Common myeloid progenitor, CD34-positive (primary cell): ENCODE measurements around the gene FAM47E.

Experiments
- CTCF ChIA-PET: fragments of 350-600 bp; sonication (Branson Sonifier 250); formaldehyde crosslinking; loops from one replicate; lab custom pipeline; 2021; ENCODE audit warnings: antibody characterized with exemption; lab: Charles Lee
- POLR2A ChIA-PET: fragments of 350-600 bp; sonication (Branson Sonifier 250); formaldehyde crosslinking; loops from one replicate; lab custom pipeline; 2021; ENCODE audit warnings: antibody characterized with exemption; lab: Charles Lee
- DNase-seq, 3 donors: peaks; one replicate each; pipeline versions ENCODE4 v3.0.0 to v3.0.0-alpha.2; 2013
- H3K27ac ChIP-seq, 2 experiments: 1 replicate in 1 of 2; 2 replicates in 1 of 2; pipeline ENCODE4 v1.7.0; 2013; ENCODE audit warnings: inconsistent platforms in 2 of 2, low read length in 2 of 2, mild to moderate bottlenecking in 2 of 2, low read depth in 1 of 2, moderate library complexity in 1 of 2; ENCODE audit not compliant: severe bottlenecking in 2 of 2, insufficient read depth in 1 of 2, poor library complexity in 1 of 2
- H3K27me3 ChIP-seq, 5 experiments: replicated peaks in 2 of 5; 1 replicate in 3 of 5; 2 replicates in 2 of 5; pipeline versions ENCODE4 v1.6.1 to v1.7.0; 2013; ENCODE audit warnings: low read length in 4 of 5, mild to moderate bottlenecking in 2 of 5, moderate library complexity in 2 of 5, inconsistent platforms in 1 of 5; ENCODE audit not compliant: insufficient read depth in 5 of 5, control insufficient read depth in 4 of 5
- H3K36me3 ChIP-seq, 4 experiments: 1 replicate in 2 of 4; 2 replicates in 2 of 4; pipeline versions ENCODE4 v1.6.1 to v1.7.0; 2013; ENCODE audit warnings: low read length in 3 of 4, control low read depth in 1 of 4, mild to moderate bottlenecking in 1 of 4; ENCODE audit not compliant: control insufficient read depth in 4 of 4, insufficient read depth in 4 of 4
- H3K4me1 ChIP-seq, 4 experiments: 1 replicate in 3 of 4; 2 replicates in 1 of 4; pipeline versions ENCODE4 v1.6.1 to v1.7.1; 2013; ENCODE audit warnings: low read length in 3 of 4, mild to moderate bottlenecking in 3 of 4, control low read depth in 1 of 4, inconsistent platforms in 1 of 4, moderate library complexity in 1 of 4; ENCODE audit not compliant: control insufficient read depth in 4 of 4, insufficient read depth in 4 of 4; ENCODE audit errors: control extremely low read depth in 1 of 4
- H3K4me3 ChIP-seq, 7 experiments: 1 replicate in 4 of 7; 2 replicates in 3 of 7; pipeline versions ENCODE4 v1.5.1 to v1.7.0; 2013; ENCODE audit warnings: mild to moderate bottlenecking in 7 of 7, low read length in 6 of 7, moderate library complexity in 6 of 7, inconsistent platforms in 2 of 7, low read depth in 2 of 7, control low read depth in 1 of 7; ENCODE audit not compliant: insufficient read depth in 4 of 7, control insufficient read depth in 1 of 7; ENCODE audit errors: extremely low read depth in 1 of 7
- H3K9me3 ChIP-seq, 5 experiments: 1 replicate in 4 of 5; 2 replicates in 1 of 5; pipeline versions ENCODE4 v1.6.1 to v1.7.1; 2013; ENCODE audit warnings: low read length in 4 of 5, mild to moderate bottlenecking in 2 of 5, inconsistent platforms in 1 of 5, low read depth in 1 of 5, moderate library complexity in 1 of 5; ENCODE audit not compliant: control insufficient read depth in 4 of 5, insufficient read depth in 2 of 5; ENCODE audit errors: control extremely low read depth in 1 of 5
- WGBS: methylation state at CpG from one replicate; pipeline ENCODE4 v1.1.5; 2013; ENCODE audit not compliant: insufficient coverage; 5-methylcytosine and 5-hydroxymethylcytosine counted together

FAM47E gene

DNA sequence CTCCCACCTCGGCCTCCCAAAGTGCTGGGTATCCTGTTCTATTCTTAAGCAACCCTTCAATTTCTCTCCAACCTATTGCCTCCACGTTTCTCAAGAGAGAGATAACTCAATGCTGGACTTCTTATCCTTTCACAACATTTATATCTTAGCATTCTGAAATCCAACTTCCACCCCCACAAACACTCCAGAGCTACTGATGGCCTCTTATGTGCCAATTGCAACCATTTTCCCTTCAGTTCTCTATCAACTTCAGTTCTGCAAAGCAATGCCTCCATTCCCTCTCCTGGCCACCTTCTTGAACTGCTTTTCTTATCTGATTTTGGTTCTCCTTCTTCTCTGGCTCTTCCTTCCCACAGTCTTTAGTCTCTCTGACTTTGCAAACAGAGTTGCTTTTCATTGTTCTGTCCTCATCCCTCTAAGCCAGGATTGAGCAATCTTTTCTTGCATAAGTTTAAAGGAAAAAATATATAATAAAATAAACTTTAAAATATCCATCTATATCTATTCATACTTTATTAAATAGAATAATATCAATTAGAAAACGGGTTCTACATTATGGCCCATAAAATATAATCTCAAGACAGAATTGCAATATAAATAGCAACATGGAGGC lies 51.4 kb downstream of the FAM47E start:
- CTCF ChIA-PET: interaction anchor here (1.6 kb wide), 1 partner anchor 123 kb away, joined by 8 read pairs; no protein-coding TSS in a partner anchor
- peak in 2 of 3 donors; percentile 23 to 31 for DNase-seq
- Histone ChIP-seq H3K27ac (no peak overlapping the region), H3K36me3 (no peaks in the 10 kb centered on the region), H3K4me1 (peaks cover 18 to 67% (median 55%) of the 10 kb centered on the region in 4 experiments), H3K4me3 (peak overlapping the region in 1 of 7 experiments; percentile 4), H3K9me3 (peaks cover 0 to 7% (median 4%) of the 10 kb centered on the region in 5 experiments), H3K27me3 (no peaks in the 10 kb centered on the region)
- POLR2A ChIA-PET: no interaction called here
- 82% methylated on average over 2 of the region's 3 CpGs for WGBS

DNA sequence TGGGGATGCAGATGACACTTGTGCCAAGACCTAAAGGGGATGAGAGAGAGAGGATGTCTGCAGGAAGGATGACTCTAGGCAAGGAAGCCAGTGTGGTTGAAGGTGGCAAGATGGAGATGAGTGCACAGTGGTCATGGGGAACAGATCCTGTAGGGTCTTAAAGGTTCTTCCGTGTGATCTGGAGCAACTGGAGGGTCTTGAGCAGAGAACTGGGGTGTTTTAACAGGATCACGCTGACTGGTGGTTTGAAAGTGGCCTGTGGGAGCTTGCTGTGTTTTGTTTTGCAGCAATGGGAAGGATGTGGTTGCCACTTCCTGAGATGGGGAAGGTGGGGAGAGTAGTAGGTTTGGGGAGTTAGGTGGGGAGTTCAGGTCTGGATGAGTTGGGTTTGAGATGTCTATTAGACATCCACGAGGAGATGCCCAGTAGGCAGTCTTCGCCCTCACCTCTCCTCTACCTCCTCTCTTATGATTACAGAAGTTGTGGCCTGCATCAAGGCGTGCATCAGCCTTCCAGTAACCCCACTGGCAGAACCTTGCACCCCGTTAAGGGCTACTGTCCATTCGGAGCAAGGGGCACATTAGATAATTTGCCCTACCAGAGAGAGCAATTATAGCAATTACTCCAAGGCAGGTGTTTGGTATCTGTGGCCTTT lies 53.6 kb downstream of the FAM47E start:
- Histone ChIP-seq H3K4me3 (peak overlapping the region in 6 of 7 experiments; percentile 74 to 91 (median 86)), H3K9me3 (no peaks in the 10 kb centered on the region), H3K4me1 (peaks cover 18 to 62% (median 48%) of the 10 kb centered on the region in 4 experiments), H3K36me3 (peaks cover 3 to 11% (median 7%) of the 10 kb centered on the region in 4 experiments), H3K27ac (peak overlapping the region in 1 of 2 experiments; percentile 28), H3K27me3 (no peaks in the 10 kb centered on the region)
- 0% methylated on average over 2 of the region's 7 CpGs for WGBS
- CTCF ChIA-PET: interaction anchor here (0.7 to 5.6 kb wide), 11 partner anchors 9 to 125 kb away, joined by 3 to 40 read pairs (median 4); partner anchors contain the start of gene SCARB2
- peak in 2 of 3 donors; percentile 55 to 64 for DNase-seq
- POLR2A ChIA-PET: no interaction called here

DNA sequence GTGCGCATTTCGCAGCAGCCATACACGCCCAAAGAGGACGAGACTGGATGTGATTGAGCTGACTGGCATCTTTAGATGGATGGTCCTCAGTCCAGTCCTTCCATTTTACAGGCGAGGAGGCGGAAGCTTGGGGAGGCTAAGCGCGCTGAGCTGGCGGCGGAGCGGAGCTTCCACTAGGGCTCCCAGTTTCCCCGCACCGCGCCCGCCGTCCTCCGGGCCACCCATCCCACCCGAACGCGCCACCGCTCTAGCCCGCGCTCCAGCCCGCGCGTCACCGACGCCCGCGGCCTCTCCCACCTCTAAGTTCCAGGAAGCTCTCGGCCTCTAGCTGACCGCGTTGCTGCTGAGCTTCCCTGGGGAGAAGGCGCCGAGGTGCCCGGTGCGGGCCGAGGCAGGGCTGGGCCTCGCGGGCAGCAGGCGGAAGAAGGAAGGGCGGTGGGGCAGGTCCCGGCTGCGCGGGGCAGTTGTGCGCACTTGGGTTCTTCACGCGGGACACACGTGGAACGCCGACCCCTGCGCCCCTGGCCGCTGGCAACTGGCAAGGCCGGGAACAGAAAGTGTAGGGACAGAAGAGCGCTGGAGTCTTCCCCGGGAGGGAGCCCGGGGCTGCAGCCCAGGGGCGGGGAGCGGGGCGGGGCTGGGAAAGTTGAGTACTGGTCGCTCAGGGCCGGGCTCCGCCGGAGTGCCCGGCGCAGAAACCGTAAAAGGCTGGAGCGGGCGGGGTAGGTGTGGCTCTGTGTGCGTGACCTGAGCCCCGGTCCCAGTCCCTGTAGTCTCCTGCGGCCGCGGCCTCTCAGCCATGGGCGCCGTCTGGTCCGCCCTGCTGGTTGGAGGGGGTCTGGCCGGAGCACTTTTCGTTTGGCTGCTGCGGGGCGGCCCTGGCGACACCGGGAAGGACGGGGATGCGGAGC lies 54.7 kb downstream of the FAM47E start, which contains the start of gene STBD1:
TSS of gene STBD1 (plus strand) at position 763 of the 911 bp plus-strand sequence. CDS start at position 800, 37 bp downstream.
- Histone ChIP-seq H3K27me3 (no peaks in the 10 kb centered on the region), H3K27ac (peak within 1 kb of the TSS in 1 of 2 experiments; percentile 49), H3K4me1 (peaks cover 18 to 53% (median 41%) of the 10 kb centered on the region in 4 experiments), H3K9me3 (no peaks in the 10 kb centered on the region), H3K36me3 (peaks cover 3 to 11% (median 7%) of the 10 kb centered on the region in 4 experiments), H3K4me3 (peak within 1 kb of the TSS; percentile 74 to 91 (median 84))
- ChIA-PET CTCF (interaction anchor here (0.7 to 5.6 kb wide), 19 partner anchors 10 to 129 kb away, joined by 3 to 40 read pairs (median 4); partner anchors contain the start of genes SCARB2 and SHROOM3), POLR2A (interaction anchor here (1.4 kb wide), 1 partner anchor 59 kb away, joined by 3 read pairs; no protein-coding TSS in a partner anchor)
- 0% methylated on average over 67 of the region's 85 CpGs for WGBS
- DNase-seq: peak; percentile 39 to 74 (median 58)

DNA sequence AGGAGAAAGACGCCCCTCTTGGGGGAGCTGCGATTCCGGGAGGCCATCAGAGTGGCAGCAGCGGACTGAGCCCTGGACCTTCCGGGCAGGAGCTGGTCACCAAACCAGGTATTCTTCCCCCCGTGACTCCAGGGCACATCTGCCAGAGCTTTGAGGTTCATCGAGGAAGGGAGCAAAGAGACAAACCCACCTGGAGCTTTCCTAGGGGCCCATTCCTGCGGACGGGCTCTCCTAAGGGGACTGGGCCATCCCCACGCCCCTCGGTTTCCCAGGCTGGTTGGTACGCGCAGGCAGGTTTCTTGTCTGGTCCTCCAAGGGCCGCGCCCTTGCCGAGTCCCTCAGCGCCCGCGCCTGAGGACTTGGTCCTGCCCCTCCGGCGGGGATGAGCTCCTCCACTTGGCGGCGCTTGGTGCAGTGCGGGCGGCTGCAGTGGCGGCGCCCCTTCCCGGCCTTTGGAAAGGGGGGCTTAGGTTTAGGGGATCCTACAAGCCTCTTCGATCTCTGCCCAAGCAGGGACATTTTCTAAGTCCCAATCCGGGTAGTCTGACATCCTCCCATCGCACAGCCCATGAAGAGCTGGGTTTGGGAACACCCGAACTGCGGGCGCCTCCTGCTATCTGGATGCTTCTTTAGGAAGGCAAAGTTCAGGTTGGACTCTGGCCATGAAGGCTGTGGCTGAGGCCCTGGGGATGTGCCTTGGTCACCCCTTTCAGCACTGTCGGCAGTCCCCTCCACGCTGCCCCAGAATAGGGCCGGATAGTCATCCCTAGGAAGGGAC lies 55.5 kb downstream of the FAM47E start:
- peak overlapping the region; percentile 74 to 91 (median 84) for H3K4me3 ChIP-seq
- peak overlapping the region in 1 of 2 experiments; percentile 49 for H3K27ac ChIP-seq
- peaks cover 13 to 45% (median 33%) of the 10 kb centered on the region in 4 experiments for H3K4me1 ChIP-seq
- no peaks in the 10 kb centered on the region for H3K9me3 ChIP-seq
- H3K27me3 ChIP-seq: no peaks in the 10 kb centered on the region
- H3K36me3 ChIP-seq: peaks cover 3 to 11% (median 7%) of the 10 kb centered on the region in 4 experiments
- 6% methylated on average over 36 of the region's 37 CpGs for WGBS
- CTCF ChIA-PET: interaction anchor here (0.8 to 5.6 kb wide), 13 partner anchors 9 to 128 kb away, joined by 3 to 40 read pairs (median 5); partner anchors contain the start of gene SHROOM3
- peak; percentile 47 to 72 (median 61) for DNase-seq
- POLR2A ChIA-PET: interaction anchor here (0.6 to 1.4 kb wide), 2 partner anchors 18 to 58 kb away, joined by 3 to 4 read pairs; no protein-coding TSS in a partner anchor

DNA sequence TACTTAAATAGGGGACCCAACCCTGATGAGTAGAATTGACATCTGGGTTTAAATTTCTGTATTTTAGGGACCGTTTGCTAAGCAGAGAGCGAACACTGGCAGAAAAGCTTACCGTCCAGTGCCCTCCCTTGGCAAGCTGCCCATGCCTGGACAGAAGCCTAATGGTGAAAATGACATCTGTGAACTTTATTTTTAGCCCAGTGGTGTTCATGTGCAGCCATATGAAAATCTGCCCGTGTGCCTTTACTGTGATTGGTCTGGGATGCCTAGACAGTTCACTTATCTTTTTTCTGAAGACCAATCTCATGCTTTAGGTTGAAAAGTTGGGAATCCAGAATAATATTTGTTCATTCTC lies 56.1 kb downstream of the FAM47E start:
- H3K36me3 ChIP-seq: peaks cover 3 to 11% (median 7%) of the 10 kb centered on the region in 4 experiments
- H3K27ac ChIP-seq: no peak overlapping the region
- no peaks in the 10 kb centered on the region for H3K9me3 ChIP-seq
- ChIA-PET CTCF (interaction anchor here (1.3 to 5.6 kb wide), 8 partner anchors 19 to 128 kb away, joined by 4 to 40 read pairs (median 6); partner anchors contain the start of gene SHROOM3), POLR2A (interaction anchor here (1.4 kb wide), 1 partner anchor 57 kb away, joined by 3 read pairs; no protein-coding TSS in a partner anchor)
- H3K4me3 ChIP-seq: peak overlapping the region in 5 of 7 experiments; percentile 74 to 91 (median 89)
- no peak for DNase-seq
- WGBS: 69% methylated on average over 3 of the region's 4 CpGs
- H3K4me1 ChIP-seq: peaks cover 11 to 40% (median 29%) of the 10 kb centered on the region in 4 experiments
- no peaks in the 10 kb centered on the region for H3K27me3 ChIP-seq
